Endothelial cell of umbilical vein (primary cell): Measurements from ENCODE around the gene ADGRD1. TPM values are rescaled to one million over a fixed set of nuclear protein-coding genes. Genes with fewer than 3 reads are reported as not detected.

Experiments
- BruUV-seq: library from RNA; stranded (reverse); fragments of 400-500 nt; replicated peaks from 2 replicates; lab custom pipeline; 2021; lab: Mats Ljungman, UMichigan
- CTCF ChIA-PET: fragments of 300-600, 350-600 bp; sonication (Branson Sonifier 250); formaldehyde crosslinking; loops from one replicate; lab custom pipeline; 2021; ENCODE audit warnings: antibody characterized with exemption, inconsistent platforms; lab: Charles Lee
- POLR2A ChIA-PET: fragments of 300-600, 350-600 bp; sonication (Branson Sonifier 250); formaldehyde crosslinking; loops from one replicate; lab custom pipeline; 2021; ENCODE audit warnings: antibody characterized with exemption, inconsistent platforms; lab: Charles Lee
- DNase-seq: peaks from one replicate; pipeline ENCODE4 v3.0.0-alpha.2; 2011; ENCODE audit warnings: low read depth, low spot score
- FAIRE-seq: peaks from 2 replicates; lab custom pipeline; 2011; peaks lifted over from hg19 to GRCh38; lab: Jason Lieb, UNC
- H2AFZ ChIP-seq: 2 replicates; pipeline ENCODE4 v1.6.0; 2012; ENCODE audit warnings: low read depth, low read length, control low read depth, inconsistent platforms
- H3K27ac ChIP-seq: 2 replicates; pipeline ENCODE4 v1.5.1; 2011; ENCODE audit warnings: low read depth, mild to moderate bottlenecking, control low read depth, low read length, moderate library complexity; ENCODE audit not compliant: insufficient read depth
- H3K27me3 ChIP-seq, 2 experiments: 2 replicates each; pipeline versions ENCODE4 v1.6.0 to v1.6.1; 2011; ENCODE audit warnings: low read length in 2 of 2, mixed read lengths in 1 of 2; ENCODE audit not compliant: control insufficient read depth in 2 of 2, insufficient read depth in 2 of 2
- H3K36me3 ChIP-seq, 2 experiments: 2 replicates in 1 of 2; 3 replicates in 1 of 2; pipeline ENCODE4 v1.5.1; 2011; ENCODE audit warnings: low read length in 2 of 2, mild to moderate bottlenecking in 1 of 2, moderate library complexity in 1 of 2; ENCODE audit not compliant: control insufficient read depth in 2 of 2, insufficient read depth in 2 of 2; ENCODE audit errors: extremely low read depth in 1 of 2
- H3K4me1 ChIP-seq: 3 replicates; pipeline ENCODE4 v1.5.1; 2011; ENCODE audit warnings: mild to moderate bottlenecking, low read length; ENCODE audit not compliant: control insufficient read depth, insufficient read depth; ENCODE audit errors: extremely low read depth
- H3K4me2 ChIP-seq: 2 replicates; pipeline ENCODE4 v1.6.1; 2011; ENCODE audit warnings: low read length, control low read depth, mixed read lengths; ENCODE audit not compliant: insufficient read depth
- H3K4me3 ChIP-seq, 3 experiments: fragments of 200-600 bp in 1 of 3; sonication (generic), shearing (Covaris generic) in 1 of 3; replicated peaks in 1 of 3; 2 replicates each; pipeline ENCODE4 v1.5.1; 2011 to 2016; ENCODE audit warnings: control low read depth in 3 of 3, low read length in 3 of 3, mild to moderate bottlenecking in 2 of 3, inconsistent platforms in 1 of 3, low read depth in 1 of 3, moderate library complexity in 1 of 3; ENCODE audit not compliant: insufficient read depth in 1 of 3
- H3K79me2 ChIP-seq: 2 replicates; pipeline ENCODE4 v1.6.0; 2012; ENCODE audit warnings: low read length, inconsistent platforms; ENCODE audit not compliant: control insufficient read depth, insufficient read depth
- H3K9ac ChIP-seq: replicated peaks from 2 replicates; pipeline ENCODE3; 2011; ENCODE audit warnings: low read length, control low read depth; ENCODE audit not compliant: insufficient read depth; ENCODE audit errors: extremely low read depth
- H3K9me1 ChIP-seq: replicated peaks from 3 replicates; pipeline ENCODE4 v1.6.0; 2011; ENCODE audit warnings: mild to moderate bottlenecking, low read length; ENCODE audit not compliant: control insufficient read depth, insufficient read depth; ENCODE audit errors: extremely low read depth
- H3K9me3 ChIP-seq: replicated peaks from 2 replicates; pipeline ENCODE4 v1.5.1; 2012; ENCODE audit warnings: low read length, inconsistent platforms; ENCODE audit not compliant: control insufficient read depth, insufficient read depth
- H4K20me1 ChIP-seq: replicated peaks from 2 replicates; pipeline ENCODE3; 2011; ENCODE audit warnings: mild to moderate bottlenecking, low read length; ENCODE audit not compliant: control insufficient read depth, insufficient read depth; ENCODE audit errors: extremely low read depth
- EZH2 ChIP-seq: IDR thresholded peaks from 2 replicates; pipeline ENCODE4 v1.6.1; 2012; ENCODE audit warnings: borderline replicate concordance, low read depth, mild to moderate bottlenecking, moderate library complexity, low read length, inconsistent platforms; ENCODE audit not compliant: severe bottlenecking
- FOS ChIP-seq: IDR thresholded peaks from 2 replicates; pipeline ENCODE4 v1.6.1; 2011; ENCODE audit warnings: mild to moderate bottlenecking, low read length, moderate library complexity, borderline replicate concordance; ENCODE audit not compliant: insufficient read depth
- GATA2 ChIP-seq: IDR thresholded peaks from 2 replicates; pipeline ENCODE4 v1.7.0; 2011; ENCODE audit warnings: low read depth, mild to moderate bottlenecking, moderate library complexity, mixed read lengths, low read length; ENCODE audit not compliant: insufficient read length, insufficient read depth
- JUN ChIP-seq: IDR thresholded peaks from 2 replicates; pipeline ENCODE4 v1.6.1; 2011; ENCODE audit warnings: borderline replicate concordance, low read depth; ENCODE audit not compliant: insufficient read length, insufficient read depth
- MYC ChIP-seq: IDR thresholded peaks from one replicate; pipeline ENCODE4 v1.6.1; 2011; ENCODE audit warnings: mild to moderate bottlenecking, low read depth, low read length
- POLR2A ChIP-seq: IDR thresholded peaks from 2 replicates; pipeline ENCODE4 v1.6.1; 2012; ENCODE audit warnings: low read depth, mild to moderate bottlenecking, control low read depth, low read length
- POLR2AphosphoS5 ChIP-seq: IDR thresholded peaks from 2 replicates; pipeline ENCODE4 v1.6.1; 2012; ENCODE audit warnings: low read depth, mild to moderate bottlenecking, control low read depth, low read length, moderate library complexity; ENCODE audit not compliant: insufficient read depth
- dilution Hi-C: fragments of 300-500 bp; cut with MboI; formaldehyde crosslinking; loops from one replicate; pipeline ENCODE4 v1.15.0; 2019; ENCODE audit warnings: low sequenced_read_pairs; ENCODE audit not compliant: extremely low pct_ligation_motif_present
- intact Hi-C: fragments of 100-400 bp; cut with micrococcal nuclease; formaldehyde crosslinking; loops from one replicate; pipeline ENCODE4 v1.10.0; 2022
- polyA plus RNA-seq, 4 experiments: library from polyadenylated mRNA; depleted of rRNA in 3 of 4; stranded (reverse) in 3 of 4; unstranded in 1 of 4; fragments of >200 nt; gene quantifications; 2 replicates each; pipeline versions ENCODE4 v1.2.1 to v1.2.3, GENCODE V29; 2011 to 2012; ENCODE audit warnings: missing spikeins in 1 of 4
- total RNA-seq: library from RNA; stranded (reverse); gene quantifications from 2 replicates; pipeline ENCODE4 v1.2.3, GENCODE V29; 2021
- TF ChIP-seq, protein P1 (sequence below): IDR thresholded peaks from 2 replicates; pipeline ENCODE4 v1.6.1; 2011; ENCODE audit not compliant: insufficient read depth, insufficient read length
- TF ChIP-seq, protein P2 (sequence below), 2 donors: IDR thresholded peaks; 1 replicate in 1 of 2; 2 replicates in 1 of 2; pipeline ENCODE4 v1.5.1; 2011; ENCODE audit warnings: low read length in 2 of 2, mild to moderate bottlenecking in 2 of 2, moderate library complexity in 2 of 2, control low read depth in 1 of 2, inconsistent platforms in 1 of 2, low read depth in 1 of 2; ENCODE audit not compliant: insufficient read depth in 1 of 2; ENCODE audit errors: extremely low read depth in 1 of 2

The ADGRD1 gene
- total and polyA plus RNA-seq, 2 donors (not counting 3 experiments of a cell fraction or from before 2014, with no cell fraction given): 0.07 TPM; not detected in 1

DNA sequence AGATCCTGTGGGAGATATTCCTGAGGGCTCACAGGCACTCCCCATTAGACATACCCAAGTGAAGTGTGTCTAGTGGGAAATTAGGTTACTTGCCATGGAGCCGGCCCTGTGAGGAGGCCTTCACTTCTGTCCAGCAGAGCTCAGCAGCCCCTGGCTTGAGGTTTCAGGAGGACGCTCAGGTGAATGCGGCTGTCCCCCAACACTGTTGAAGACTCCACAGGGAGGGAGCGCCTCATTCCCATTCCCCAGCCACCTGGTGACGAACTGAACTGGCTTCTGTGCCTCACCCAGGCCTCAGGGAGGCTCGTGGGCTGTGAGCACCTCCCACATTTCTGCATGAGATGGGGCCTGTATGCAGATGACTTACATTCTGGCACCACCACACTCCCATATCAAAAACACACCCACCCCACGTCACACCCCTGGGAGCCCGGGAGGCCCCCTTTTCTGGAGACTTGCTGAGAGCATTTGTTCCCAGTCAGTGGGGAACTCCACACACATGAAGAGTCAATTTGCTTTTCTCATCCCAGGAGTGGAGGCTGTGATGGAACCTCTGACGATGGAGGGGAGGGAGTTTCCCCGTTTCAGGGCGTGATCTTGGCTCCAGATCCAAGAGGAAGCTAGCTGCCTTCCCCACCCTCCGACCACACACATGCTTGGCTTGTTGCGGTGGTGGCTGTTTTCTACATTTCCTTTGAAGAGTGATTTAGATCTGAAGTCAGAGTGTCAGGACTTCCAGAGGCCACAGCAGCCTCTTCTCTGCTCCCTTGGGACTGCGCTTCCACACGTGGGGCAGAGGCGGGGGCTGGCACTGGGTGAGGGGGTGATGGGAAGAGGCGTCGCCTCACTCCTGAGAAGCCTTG lies 120.7 kb downstream of the ADGRD1 start:
- FAIRE-seq (no peak), DNase-seq (no peak)
- intact Hi-C loops (no loop called here), dilution Hi-C loops (no loop called here)
- BruUV-seq: no TSS peak
- Histone ChIP-seq H3K4me1 (no peaks in the 10 kb centered on the region), H3K9me1 (no peaks in the 10 kb centered on the region), H3K27me3 (no peaks in the 10 kb centered on the region), H2AFZ (no peak overlapping the region), H3K9me3 (no peaks in the 10 kb centered on the region), H3K36me3 (no peaks in the 10 kb centered on the region), H3K79me2 (no peaks in the 10 kb centered on the region), H4K20me1 (no peaks in the 10 kb centered on the region), H3K4me3 (no peak overlapping the region), H3K9ac (no peak overlapping the region), H3K27ac (no peak overlapping the region), H3K4me2 (no peak overlapping the region)
- POLR2A ChIA-PET: no interaction called here
- TF ChIP-seq POLR2A (no peak), GATA2 (no peak), MYC (no peak), POLR2AphosphoS5 (no peak), FOS (no peak), JUN (no peak), EZH2 (no peak)
- TF ChIP-seq, protein P1, sequence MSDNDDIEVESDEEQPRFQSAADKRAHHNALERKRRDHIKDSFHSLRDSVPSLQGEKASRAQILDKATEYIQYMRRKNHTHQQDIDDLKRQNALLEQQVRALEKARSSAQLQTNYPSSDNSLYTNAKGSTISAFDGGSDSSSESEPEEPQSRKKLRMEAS: no peak
- TF ChIP-seq, protein P2, sequence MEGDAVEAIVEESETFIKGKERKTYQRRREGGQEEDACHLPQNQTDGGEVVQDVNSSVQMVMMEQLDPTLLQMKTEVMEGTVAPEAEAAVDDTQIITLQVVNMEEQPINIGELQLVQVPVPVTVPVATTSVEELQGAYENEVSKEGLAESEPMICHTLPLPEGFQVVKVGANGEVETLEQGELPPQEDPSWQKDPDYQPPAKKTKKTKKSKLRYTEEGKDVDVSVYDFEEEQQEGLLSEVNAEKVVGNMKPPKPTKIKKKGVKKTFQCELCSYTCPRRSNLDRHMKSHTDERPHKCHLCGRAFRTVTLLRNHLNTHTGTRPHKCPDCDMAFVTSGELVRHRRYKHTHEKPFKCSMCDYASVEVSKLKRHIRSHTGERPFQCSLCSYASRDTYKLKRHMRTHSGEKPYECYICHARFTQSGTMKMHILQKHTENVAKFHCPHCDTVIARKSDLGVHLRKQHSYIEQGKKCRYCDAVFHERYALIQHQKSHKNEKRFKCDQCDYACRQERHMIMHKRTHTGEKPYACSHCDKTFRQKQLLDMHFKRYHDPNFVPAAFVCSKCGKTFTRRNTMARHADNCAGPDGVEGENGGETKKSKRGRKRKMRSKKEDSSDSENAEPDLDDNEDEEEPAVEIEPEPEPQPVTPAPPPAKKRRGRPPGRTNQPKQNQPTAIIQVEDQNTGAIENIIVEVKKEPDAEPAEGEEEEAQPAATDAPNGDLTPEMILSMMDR (IDR thresholded peaks at IDR 0.05; ENCODE audit: extremely low read depth in 1 of 2, insufficient read depth in 1 of 2, low read depth in 1 of 2, low read length in 2 of 2): no peak
- CTCF ChIA-PET: no interaction called here
